ENCODE results near the gene MSLN.

DNA sequence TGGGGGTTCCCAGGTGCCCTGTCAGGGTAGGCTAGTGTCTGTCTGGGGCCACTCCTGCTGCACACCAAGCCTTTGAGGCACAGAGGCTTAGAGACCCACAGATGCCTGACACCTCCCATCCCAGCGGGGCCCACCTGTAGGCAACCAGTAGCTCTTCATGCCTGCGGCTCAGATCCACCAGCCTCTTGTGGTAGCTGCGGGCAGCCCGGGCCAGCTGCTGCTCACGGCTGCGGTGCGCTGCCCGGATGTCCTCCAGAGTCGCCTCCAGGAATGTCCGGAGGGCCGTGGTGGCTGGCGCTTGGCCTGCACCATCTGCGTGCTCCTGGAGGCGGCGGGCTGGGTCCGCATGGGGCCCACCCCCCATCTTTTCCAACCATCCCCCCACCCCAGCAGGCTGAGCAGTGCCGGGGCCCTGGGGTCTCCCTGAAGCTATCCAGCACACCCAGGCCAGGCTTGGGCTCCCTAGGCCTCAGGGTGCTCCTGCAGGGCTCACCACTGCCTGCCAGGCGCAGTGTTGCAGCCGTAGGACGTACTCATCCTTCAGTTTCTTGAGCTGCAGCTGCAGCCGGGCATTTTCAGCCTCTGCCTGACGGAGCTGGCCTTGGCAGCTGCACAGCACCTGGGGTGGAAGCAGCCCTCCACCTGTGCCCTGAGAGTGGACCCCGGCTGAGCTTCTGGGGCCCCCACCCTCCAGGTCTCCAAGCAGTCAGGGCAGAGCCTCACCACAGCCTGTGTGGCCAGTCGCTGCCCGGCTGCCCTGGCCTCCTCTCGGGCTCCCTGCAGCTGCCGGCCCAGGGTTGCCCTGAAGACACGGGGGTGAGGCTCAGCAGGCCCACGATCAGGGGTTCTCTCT is 36.1 kb upstream of the MSLN start:
- TF ChIP-seq POLR2AphosphoS5 (IDR thresholded peaks at IDR 0.05) (no peak), EP300 (IDR thresholded peaks at IDR 0.05) (no peak), CTCF (IDR thresholded peaks at IDR 0.05) (no peak), POLR2A (IDR thresholded peaks at IDR 0.05) (no peak)
